GM21360 (cell line): ENCODE results near the gene LHX2.

ENCODE experiments used
- ATAC-seq: cut with Tn5 transposase; IDR thresholded peaks from one replicate; pipeline ENCODE4 v1.9.1; 2021; ENCODE audit warnings: mild to moderate bottlenecking, moderate library complexity; ENCODE audit not compliant: unreplicated experiment

LHX2 gene

DNA sequence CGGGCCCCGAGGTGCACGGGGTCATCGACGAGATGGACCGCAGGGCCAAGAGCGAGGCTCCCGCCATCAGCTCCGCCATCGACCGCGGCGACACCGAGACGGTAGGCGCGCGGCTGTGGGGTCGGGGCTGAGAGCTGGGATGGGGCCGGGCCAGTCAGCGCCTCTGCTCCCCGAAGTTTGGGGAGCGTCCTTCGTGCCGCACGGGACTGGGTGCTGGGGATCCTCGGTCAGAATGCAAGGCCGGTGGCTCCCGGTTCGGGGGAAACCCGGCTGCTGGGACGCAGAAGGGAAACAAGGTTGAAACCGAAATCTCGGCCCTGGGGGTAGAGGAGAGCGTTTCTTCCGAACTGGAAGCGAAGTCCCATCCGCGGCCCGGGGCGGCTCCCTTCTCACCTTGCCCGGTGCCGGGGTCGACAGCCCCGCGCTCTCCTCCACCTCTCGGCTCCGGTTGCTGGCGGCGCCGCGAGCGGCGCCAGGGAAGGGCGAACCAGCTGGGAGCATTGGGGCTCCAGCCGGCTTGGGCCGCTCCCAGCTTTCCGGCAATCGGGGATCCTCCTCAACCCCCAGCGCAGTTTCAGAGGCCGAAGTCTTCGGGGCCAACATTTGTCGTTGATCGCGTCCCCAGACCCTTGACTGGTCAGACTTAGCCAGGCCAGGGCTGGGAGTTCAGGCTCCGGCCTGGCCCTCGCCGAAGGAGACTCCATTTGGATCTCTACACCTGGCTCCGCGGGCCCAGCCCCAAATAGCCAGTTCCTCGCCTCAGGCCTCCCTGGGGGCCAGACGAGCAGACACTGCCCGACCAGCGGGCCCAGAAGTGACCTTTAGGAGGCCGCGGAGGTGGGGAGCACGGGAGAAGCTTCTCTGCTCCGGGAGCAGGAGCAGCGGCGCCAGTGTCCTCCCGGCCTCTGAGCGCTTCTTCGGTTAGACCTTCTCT lies 1.1 kb downstream of the LHX2 start:
- no peak for ATAC-seq

DNA sequence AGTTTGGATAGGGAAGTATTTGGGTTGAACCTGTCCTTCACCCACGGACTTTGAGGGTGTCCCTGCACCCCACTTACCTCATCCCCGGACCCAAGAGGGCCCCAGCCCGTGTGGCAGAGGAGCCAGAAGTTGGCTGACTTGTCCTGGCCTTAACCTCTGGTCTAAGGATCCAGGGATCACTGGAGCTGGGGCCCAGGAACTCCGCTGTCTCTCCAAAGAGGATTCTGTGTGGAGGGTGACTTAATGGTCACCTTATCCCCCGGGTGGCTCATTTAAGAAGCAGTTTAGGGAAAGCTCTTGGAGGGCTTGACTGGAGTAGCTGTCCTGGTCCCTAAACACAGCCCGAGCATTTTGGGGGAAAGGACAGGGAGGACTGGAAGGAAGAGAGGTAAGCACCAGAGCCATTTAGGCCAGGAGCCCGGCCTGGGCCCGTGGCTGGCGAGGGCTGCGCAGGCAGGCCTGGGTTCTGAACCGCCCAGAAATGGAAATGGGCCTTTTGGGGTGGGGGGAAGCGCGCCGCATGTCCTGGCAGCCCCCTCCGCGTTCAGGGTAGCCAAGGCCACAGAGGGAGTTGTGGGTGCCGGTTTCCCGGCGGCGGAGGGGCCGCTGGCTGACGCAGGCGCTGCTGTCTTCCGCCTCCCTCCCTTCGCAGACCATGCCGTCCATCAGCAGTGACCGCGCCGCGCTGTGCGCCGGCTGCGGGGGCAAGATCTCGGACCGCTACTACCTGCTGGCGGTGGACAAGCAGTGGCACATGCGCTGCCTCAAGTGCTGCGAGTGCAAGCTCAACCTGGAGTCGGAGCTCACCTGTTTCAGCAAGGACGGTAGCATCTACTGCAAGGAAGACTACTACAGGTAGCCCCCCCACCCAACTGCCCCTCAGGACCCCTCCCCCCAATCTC lies 2.0 kb downstream of the LHX2 start:
- ATAC-seq, result no peak

DNA sequence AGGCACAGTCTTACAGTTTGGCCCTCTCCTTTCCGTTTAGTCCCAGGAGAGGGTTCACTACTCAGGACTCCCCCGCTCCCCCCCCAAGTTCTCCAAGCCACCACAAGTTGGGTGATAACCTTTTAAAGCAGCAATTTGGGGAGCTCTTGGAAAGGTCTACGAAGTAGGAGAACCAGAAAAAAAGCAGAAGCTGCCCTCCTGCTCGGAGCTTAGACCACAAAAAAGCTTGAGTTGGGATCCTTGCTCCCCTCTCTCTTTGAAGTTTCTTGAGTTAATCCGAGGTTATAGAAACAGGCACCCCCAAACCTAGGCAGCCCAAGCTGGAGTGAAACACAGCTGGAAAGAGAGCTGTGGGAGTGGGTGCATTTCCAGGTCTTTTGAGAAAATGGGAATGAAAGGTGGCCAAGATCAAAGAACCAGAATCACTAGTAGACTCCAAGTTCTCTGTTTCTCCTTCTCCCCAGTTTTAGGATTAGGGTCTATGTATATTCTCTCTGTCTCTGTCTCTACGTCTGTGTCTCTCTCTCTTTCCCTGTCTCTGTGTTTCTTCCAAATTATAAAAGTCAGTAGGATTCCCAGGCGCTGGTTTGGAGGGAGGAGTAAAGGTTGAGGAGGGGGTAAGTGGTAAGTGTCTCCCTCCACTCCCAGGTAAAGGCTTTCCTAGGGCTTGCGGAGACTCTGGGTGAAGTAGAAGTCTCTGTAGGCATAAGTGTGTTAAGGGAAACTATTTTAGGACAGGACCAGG lies 2.8 kb downstream of the LHX2 start:
- ATAC-seq, result no peak

DNA sequence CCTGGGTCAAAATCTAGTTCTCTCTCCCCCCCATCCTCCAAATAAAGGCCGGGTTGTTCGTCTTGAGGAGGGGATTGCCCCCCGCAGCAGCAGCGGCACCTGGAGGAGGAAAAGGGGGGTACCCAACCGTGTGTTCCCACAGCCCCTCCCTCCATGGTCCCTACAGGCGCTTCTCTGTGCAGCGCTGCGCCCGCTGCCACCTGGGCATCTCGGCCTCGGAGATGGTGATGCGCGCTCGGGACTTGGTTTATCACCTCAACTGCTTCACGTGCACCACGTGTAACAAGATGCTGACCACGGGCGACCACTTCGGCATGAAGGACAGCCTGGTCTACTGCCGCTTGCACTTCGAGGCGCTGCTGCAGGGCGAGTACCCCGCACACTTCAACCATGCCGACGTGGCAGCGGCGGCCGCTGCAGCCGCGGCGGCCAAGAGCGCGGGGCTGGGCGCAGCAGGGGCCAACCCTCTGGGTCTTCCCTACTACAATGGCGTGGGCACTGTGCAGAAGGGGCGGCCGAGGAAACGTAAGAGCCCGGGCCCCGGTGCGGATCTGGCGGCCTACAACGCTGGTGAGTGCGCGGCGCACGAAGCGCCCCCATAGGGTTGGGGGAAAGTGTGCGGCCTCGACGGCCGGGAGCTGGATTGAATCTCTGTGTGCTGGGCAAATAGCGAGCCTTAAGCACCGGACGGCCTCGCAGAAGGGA lies 3.5 kb downstream of the LHX2 start:
- no peak for ATAC-seq

DNA sequence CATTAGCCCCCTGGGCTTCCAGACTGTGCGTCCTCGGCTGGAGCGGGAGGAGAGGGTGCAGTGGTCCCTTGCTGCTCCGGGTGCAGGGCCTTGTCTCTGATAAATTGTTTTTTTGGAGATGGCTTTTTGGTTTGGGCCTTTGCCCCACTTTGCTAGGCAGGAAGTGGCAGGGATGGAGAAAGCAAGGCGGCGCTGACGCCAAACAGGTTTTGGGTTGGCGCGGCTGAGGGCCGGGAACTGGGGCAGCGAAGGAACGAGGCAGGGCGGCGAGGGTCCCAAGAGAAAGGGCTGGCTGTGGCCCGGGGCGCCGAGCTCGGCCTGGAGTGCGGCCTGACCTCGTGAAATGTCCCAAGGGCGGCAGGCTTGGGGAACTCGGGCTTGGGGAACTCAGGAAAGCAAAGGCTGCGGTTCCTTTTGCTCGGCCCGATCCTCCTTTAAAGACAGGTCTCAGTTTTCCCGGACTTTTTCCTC lies 4.1 kb downstream of the LHX2 start:
- ATAC-seq, result no peak

DNA sequence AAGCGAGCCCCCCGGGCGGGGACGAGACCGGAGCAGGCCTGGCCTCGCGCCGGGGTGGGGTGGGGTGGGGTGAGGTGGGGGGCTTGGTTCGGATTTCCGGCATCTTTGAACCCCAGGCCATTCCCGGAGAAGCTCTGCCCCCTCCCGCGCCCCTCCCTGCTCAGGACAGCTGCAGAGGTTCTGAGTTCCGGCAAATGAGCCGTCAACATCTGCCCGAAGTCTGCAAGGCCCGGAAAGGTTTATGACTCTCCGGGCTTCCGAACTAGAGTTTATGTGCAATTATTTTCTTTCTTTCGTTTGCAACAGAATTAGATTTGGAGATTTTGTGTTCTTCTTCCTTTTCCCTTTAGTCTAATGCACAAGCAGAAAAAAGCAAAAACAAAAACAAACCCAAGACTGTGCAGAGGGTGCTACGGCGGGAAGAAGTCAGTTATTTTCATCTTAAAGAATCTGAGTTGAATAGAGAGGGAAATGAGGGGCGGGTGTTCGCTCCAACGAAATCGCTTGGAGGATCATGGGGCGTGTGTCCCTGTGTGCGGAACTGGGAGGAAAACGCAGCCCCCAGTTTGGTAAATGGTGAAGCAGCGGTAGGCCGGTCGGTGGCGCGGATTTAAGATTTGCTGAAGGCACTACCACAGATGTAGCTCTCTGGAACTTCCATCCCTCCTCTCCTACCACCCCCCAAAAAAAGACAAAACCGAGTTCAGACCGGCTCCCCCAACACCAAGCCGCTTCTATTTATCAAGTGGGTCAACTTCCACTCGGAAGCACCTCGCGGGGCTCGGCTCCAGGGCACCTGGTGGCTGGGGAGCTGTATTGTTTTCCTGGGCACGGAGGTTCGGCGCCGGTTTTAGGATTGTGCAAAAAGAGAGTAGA lies 4.8 kb downstream of the LHX2 start:
- ATAC-seq, result no peak

DNA sequence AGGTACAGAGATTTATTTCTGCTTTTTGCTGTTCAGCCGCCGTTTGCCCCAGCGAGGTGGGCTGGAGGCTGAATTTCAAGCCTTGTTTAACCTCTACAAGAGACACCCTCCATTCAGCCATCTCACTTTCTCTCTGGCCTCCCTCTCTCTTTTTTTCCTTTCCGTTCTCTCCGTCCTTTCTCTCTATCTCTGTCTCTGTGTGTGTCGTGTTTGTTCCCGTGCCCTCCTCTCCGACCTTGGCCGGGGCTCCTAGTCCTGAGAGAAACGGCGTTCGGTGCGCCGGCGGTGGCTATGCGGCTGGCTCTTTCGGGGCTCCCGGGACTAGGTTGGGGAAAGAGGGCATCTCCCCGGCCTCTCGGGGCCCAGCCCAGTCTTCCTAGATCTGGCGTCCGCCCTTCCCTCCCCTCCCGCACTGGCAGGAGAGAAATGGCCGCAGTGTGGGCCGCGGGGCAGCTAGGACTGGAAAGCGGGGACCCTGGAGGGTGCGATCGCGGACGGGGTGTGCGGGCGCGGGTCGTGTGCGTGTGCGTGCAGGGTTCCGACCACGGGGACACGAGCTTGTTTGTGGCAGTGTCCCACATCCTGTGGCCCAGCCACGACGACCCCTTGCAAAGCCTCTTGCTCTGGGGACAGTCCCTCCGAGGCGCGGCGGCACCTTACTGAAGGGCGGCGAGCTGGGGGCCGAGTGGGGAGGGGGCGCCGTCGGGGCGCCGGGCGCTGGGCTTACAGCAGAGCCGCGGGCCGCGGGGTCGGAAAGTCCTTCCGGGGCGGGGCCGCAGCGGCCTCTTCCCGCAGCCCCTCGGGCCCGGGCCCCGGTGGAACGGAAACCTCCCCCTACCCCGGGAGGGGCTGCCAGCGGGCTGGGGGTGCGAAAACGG lies 5.7 kb downstream of the LHX2 start:
- no peak for ATAC-seq

DNA sequence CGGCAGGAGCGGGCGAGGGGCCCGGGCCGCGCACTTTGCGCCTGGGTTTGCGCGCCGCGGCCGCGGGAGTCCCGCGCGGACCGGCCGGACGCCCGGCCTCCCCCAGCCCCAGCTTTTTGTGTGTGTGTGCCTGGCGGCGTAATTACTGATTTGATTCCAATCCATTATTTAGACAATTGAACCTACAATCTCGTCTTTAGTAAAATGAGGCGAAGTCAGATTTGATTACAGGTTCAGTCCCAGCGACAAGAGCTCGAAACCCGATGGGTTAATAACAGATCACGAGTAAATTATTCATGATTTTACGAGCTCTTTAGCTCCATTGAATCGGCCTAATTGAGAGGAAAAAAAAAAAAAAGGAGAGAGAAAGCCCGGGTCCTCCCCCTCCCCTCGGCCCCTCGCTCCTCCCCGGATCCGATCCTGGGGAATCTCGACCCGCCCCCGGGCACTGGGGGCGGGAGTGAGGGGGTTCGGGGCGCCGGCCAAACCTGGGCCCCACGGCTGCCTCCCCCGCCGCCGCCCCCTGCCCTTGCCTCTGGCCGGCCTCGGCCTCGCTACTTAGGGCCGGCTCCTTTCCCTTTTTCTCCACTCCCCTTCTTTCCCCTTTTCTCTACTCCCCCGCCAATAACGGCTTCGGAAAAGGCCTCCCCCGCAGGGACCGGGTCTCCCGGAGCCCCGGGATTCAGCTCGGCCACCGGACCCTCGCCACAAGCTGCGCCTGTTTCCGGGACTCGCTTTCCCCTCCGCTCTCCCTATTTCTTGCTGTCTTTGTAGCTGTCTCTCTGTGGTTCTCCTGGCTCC lies 6.6 kb downstream of the LHX2 start:
- ATAC-seq, result no peak

DNA sequence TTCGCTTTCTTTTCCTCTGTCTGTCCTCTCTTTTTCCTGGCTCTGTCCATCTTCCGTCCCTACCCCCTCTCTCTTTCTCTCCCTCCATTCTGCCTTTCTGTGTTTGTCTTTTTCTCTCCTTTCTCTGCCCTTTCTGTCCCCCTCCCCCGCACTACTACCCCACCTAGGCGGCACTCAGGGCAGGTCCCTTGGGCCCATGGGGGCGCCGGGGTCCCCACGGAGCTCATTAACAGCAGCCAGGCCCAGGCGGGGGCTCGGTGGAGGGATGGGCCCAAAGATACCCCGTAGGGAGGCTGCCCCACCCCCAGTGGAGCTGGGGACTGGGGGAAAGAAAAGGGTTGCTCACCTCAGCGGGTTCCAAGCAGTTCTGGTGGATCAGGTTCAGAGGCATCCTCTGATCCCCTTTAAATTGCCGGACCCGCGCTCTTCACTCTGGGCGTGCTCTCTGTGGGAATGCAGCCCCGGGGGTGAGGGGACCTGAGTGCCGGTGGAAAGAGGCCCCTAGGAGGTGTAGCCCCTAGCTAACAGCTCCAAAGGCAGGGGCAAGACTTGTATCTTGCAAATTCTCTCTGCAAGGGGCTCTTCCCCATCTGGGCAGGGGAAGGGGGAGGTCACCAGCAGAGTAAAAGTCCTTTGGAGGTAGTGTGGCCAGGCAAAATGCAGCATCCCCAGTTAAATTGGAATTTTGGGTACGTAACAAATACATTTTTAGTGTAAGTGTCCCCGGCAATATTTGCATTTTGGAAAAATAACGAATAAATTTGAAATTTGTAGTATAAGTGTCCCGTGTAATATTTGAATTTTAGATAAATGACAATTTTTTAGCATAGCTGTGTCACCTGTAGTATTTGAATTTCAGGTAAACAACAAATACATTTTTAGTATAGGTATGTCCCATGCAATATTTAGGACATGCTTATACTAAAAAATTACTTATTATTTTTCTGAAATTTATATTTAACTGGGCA lies 7.4 kb downstream of the LHX2 start:
- no peak for ATAC-seq

DNA sequence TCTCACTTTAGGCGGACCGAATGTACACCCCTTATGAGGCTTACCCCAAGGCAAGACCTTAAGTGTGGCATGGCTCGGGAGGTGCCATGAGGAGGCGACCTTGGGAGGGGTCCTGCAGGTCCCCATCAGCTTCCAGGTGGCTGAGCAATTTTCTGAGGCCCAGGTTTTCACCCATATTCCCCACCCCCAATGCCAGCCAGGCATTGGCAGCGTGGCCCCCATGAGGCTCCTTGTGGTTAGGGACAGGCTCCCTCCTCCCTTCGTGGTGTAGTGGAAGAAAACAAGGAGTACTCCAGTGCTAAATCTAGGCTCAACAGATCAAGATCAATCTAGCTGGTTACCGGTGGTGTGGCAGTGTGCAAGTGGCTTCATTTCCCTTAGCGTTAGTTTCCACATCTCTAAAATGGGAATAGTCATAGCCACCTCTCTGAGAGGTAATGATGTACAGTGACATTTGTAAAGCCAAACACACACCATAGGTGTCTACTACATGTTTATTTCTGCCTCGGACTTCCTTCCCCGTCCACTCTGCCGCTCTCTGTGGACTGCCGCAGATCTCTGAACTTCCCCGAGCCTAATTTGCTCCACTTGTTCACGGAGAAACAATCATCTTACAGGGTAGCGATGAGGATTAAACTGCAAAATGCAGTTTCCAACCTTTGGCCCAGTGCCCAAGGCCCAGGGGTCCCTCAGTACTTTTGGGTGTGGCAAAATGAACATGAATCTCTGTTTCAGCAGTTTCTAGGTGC lies 8.4 kb downstream of the LHX2 start:
- ATAC-seq, result no peak

DNA sequence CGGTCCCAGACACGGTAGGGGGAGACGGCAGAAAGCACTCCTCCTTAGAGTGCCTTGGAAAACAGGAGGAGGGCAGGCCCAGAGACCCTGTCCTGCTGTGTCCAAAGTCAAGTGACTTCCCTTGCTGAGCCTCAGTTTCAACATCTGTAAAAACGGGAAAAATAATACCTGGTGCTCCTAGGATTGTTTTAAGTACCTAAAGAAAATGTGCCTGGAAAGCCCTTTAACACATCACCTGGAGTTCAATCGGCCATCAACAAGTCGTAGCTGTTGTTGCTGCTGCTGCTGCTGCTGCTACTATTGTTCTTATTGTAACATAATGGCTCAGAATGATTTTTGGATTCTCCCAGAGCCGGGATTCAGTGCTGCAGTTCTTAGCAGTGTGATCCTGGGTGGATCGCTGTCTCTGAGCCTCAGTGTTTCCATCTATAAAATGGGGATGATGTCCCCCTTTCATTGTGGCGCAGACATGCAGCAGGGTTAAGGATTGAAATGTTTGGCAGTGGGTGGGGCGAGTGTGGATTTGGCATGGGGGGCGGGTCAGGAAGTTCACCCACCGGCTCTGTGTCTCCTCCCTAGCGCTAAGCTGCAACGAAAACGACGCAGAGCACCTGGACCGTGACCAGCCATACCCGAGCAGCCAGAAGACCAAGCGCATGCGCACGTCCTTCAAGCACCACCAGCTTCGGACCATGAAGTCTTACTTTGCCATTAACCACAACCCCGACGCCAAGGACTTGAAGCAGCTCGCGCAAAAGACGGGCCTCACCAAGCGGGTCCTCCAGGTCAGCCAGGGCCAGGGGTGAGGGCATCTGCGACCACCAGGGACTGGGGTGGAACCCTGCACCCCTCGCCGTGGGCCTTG lies 9.2 kb downstream of the LHX2 start:
- no peak for ATAC-seq

DNA sequence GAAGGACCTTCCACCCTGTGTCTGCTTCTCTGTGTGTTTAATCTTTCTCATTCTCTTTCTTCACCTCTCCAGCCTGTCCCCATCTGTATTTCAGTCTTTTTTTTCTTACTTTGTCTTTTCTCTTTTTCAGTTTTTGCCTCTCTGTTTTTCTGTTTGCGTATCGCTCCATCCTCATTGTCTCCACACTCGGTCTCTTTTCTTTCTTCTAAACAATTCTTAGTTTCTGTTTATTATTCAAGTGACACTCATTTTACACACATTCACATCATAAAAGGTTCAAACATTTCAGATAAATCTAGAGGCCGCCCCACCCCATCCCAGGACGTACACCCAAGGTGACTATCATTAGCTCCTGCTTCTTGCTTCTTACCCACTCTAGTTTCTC lies 9.8 kb downstream of the LHX2 start:
- ATAC-seq, result no peak

DNA sequence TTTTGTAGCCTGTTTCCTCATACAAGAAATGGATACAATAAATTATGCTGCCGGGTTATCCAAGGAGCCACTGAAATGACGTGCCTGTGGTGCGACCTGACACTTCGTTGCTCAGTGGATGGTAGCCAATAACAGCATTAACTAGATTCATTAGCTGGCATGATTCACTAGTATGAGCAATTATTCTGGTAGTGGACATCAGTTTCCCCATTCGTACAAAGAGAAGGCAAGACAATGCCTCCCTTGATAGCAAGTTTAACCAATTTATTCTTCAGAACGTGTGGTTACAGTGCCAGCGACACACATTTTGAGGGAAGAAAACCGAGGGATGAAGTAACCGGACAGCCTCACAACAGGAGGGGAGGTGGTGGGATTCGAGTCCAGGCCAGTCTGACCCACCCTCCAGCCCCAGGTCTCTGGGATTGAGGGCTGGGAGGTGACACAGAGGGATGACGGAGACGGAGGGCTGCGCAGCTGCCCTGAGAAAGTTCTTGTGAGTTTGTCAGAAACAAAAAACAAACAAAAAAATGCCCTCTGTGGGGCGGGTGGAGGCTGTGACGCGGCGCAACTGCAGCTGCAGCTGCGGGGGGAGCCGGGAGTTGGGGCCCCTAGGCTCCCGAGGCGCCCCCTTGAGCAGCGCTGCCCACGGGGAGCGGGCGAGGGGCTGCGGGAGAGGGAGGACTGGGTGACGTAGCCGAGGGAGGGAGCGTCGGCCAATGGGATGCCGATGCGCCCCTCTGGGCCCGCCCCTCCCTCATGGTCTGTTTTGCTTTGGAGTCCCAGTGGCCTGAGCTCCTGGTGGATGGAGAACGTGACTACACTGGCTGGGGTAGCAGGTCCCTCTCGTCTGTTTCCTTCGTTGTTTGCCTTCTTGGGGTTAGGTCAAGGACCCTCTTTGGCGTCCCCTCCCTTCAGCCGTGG lies 10.9 kb downstream of the LHX2 start:
- ATAC-seq, result no peak

DNA sequence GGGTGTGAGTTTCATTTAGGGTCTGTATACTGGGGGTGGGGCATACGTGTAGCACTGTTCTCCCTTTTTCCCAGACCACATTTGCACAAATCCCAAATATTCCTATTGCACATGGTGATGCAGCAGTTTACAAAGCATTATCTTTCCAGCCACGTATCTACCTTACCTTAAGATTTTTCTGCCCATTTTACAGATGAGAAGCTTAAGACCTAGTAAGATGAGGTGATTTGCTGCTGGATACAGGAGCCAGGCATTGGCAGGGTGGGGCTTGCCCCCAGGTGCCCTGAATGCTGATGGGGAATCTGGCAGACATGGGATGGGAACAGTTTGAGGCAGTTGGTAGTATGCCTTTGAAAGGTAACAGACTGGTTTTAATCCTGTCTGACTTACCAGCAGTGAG lies 12.5 kb downstream of the LHX2 start:
- no peak for ATAC-seq
